ENCODE measurements around the gene JOSD1.

JOSD1 gene

DNA sequence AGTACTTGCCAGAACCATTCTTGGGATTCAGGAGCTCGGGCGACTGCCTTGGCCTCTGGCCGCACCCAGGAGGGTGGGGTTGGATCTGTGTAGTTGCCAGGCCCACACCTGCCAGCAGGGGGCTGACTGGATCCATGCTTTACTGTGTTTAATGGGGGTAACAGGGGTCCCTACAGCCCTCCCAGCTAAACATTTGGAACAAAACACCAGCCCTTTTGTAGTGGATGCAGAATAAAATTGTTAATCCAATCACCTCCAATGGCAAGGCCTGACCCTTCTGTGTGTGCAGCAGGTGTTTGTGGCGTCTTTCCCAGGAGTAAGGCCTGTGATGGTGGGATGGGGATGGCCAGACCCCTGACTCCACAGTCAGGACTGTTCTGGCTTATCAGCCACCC, 32.6 kb upstream of the JOSD1 start:
- no peak for DNase-seq (ENCODE audit: low read depth)

DNA sequence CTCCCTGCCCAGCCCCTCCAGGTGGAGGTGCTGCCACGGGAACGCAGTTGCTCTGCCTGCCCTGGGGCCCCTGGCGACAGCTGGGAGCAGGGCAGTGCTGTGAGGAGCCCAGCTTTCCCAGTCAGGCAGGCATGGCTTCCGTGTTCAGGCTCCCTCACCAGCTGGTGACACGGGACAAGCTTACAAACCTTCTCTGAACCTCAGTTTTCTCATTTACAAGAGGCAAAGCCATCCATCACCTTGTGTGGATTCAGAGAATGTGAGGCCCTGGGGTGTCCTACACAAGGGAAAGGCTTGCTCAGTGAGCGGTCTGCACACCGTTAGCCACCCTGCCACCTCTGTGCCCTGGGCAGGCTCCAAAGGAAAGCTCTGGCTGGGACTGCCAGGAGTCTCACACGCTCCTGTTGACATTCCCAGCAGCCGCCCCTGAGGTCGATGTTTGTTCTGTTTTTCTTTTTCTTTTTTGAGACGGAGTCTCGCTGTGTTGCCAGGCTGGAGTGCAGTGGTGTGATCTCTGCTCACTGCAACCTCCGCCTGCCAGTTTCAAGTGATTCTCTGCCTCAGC, 31.6 kb upstream of the JOSD1 start:
- DNase-seq (ENCODE audit: low read depth) = no peak

DNA sequence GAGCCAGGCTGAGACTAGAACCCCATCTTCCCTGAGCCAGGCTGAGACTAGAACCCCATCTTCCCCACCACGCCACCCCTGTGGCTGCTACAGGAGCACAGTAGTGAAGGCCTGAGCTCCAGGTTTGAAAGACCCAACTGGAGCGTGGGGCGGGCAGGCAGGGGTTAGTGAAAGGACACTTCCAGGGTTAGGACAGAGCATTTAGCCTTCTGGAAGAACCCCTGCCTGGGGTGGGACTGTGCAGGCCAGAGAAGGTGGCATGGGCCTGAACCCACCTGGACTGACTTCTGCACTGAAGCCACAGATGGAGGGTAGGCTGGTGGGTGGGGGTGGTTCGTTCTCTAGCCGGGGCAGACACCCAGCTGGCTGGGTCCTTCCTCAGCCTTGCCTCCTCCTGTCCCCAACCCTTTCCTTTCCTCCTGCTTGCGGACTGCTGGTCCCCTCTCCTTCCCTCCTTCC, 31.0 kb upstream of the JOSD1 start:
- no peak for DNase-seq (ENCODE audit: low read depth)

DNA sequence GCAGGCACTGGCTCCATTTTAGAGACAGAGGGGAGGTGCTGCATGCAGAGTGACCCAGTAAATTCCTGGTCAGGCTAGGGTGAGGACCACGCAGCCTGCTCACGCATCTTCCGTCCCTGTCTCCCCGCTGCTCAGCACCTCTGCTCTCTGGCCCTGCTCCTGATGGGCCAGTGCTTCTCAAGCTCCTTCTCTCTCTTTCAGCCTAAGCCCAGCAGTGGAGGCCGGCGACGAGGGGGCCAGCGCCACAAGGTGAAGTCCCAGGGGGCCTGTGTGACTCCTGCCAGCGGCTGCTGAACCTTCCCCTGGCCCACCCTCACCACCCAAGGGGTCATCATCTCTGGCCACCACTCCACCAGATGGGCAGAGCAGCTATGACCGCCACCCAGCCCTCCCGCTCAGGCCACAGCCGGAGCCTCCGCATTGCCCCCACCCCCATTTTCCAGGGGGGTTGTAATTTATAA, 29.7 kb upstream of the JOSD1 start:
- no peak for DNase-seq (ENCODE audit: low read depth)

DNA sequence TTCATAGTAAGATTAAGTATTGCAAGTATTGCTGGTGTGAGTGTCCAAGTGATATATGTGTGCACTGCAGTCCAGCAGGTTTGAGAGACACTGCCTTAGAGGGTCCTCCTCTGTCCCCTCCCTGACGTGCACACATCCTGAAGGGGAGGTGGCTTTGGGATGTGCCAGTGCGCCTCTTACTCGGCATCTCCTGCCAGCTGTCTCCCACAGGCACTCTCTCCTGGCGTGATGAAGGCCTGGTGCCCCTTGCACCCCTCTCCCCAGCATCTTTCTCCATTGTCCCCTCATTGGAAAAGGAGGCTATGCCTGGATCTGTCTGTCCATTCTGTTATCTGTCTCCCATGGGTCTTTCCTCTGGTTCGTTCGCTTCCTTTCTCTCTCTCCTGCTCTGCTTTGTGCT, 29.2 kb upstream of the JOSD1 start:
- DNase-seq (ENCODE audit: low read depth) = no peak

DNA sequence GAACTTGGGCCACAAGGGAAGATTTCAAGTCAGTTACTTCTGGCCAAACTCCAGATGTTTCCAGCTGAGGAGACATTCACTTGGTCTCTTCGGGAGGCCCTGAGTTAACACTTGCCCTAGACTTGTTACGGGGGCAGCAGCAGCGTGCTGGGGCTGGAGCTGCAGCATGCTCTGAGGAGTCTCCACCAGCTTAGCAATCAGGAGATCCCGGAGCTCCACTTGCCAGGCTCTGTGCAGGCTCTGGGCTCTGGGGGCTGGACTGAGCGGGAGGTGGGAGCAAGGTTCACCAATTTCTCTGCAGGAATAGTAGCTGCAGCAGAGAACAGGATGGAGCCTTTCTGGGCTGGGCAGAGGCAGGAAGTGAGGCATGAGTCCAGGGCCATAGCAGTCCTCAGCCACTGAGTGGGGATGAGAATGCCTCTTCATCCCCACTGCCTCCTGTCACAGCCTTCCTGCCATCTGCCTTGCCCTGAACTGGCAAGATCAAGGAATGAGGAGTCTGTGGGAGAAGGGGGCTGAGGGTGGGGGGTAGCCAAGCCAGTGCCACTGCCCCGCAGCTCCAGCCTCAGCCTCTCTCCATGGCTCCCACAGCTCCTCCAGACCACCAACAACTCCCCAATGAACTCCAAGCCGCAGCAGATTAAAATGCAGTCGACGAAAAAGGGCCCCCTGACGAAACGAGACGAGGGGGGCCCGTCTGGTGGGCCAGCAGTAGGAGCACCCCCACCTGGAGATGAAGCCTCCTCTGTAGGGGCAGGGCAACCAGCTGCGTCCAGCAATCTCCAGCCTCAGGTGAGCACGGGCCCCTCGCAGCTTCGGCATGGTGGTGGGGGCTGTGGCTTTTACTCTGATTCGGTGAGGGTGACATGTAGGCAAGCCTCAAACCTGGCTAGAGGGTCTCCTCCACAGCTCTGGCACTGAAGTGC, 28.4 kb upstream of the JOSD1 start:
- no peak for DNase-seq (ENCODE audit: low read depth)

DNA sequence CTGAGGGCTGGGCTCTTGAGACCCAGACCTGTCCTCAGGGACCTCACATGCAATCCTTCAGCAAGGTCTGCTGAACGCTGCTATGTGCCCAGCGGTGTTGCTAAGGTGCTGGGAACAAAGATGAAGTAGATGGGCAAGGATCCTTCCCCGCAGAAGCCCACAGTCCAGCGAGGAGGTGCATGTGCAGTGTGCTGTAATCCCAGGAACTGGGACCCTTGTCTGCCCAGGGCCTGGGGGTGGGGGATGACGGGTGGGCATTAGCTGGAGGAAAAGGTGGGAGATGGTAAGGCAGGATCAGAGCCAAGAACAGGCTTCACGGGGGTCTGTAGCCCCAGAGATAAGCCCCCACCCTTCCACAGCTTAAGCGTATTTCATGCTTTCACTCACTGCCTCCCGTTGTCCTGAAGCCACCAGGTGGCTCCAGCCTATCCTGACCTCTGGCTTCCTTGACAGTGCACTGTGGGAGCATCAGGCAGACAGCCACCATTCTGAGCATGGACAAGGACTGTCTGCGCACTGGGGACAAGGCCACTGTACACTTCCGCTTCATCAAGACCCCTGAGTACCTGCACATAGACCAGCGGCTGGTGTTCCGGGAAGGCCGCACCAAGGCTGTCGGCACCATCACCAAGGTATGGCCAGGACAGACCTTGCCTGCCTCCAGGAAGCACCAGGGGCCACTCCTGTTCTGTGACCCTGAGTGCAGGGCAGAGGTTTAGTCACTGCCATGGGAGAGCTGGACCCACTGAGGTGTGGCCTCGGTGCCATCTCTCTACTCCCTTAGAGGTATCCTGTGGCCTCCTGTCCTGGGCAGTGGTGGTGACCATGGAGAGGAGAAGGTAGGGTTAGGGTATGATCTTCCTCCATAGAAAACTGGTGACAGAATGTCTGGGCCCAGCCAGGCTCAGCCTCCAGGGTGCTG, 27.0 kb upstream of the JOSD1 start:
- DNase-seq (ENCODE audit: low read depth) = no peak

DNA sequence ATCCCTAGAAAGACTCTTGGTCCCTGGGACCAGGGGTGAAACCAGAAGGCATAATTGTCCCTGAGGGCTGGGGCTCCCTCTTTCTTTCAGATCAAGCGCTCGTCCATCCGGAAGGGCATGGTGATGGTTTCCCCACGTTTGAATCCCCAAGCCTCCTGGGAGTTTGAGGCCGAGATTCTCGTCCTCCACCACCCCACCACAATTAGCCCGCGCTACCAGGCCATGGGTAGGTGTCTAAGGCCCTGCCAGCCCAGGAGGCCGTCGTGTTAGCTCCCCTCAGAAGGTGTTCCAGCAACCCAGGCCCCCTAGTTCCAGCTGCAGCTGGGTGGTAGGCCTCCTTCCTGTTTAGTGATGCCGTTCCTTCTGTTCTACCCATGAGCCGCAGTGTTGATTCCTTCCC, 26.4 kb upstream of the JOSD1 start:
- DNase-seq (ENCODE audit: low read depth) = no peak

DNA sequence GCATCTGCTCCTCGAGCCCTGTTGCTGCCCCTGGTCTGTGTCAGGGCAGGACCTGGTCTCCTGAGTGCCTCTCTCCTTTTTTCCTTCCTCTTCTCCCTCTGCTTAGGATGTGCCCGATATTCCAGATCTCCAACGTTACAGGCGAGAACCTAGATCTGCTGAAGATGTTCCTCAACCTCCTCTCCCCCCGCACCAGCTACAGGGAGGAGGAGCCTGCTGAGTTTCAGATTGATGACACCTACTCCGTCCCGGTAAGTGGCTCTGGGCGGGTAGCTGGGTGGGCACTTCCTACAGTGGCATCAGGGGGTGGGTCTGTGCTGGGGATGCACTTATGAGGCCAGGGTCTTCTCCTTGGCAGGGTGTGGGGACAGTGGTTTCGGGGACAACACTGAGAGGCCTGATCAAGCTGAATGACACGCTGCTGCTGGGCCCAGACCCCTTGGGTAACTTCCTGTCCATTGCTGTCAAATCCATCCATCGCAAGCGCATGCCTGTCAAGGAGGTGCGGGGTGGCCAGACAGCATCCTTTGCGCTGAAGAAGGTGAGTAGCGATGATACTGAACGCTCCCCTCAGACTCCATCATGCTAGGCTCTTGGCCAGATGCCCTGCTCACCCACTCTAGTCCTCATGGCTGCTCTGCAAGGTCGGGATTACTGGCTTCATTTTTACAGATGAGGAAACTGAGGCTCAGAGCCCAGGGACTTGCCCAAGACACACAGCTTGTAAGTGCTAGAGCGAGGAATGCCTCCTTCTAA, 25.3 kb upstream of the JOSD1 start:
- DNase-seq (ENCODE audit: low read depth) = no peak

DNA sequence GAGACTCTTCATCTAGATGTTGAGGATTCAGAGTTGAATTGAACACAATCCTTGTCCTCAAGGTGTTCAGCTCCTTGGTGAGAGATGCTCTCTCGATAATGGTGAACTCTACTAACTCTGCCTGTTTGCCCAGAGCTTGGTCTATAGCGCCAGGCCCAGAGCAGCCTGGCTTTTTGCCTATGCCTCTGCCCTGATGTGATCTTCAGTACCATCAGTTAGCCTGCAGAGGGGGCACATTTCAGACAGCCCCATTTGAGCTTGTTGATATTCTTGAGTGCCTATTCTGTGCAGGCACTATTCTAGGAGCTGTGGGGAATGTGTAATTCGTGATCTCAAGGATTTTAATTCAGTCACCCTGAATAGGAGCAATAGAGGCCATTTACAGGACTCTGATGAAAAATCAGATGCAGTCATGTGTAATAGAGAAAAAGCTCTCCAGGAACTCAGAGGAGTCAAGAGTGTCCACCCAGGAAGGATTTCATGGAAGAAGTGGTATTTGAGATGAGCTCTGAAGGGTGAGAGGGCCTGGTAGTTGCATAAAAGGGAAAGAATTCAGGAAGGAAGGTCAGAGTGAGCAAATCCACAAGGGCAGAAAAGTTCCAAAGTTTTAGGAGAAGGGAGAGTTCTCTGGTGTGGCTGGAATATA, 24.3 kb upstream of the JOSD1 start:
- no peak for DNase-seq (ENCODE audit: low read depth)

DNA sequence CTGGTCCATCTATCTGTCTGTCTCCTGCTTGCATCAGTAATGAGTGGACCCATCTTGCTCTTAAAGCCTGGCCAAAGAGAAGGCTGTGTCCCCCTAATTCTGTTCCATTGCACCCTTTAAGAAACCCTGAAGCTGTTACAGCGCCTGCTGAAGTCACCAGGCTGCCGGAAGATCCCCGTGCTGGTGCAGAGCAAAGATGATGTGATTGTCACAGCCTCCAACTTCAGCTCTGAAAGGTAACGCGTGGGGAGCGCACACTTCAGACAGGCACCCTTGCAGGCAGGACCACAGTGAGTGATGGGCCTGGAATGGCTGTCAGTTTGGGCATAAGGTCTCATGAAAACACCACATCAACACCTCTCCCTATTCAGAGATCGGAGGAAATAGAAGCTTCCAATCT, 23.4 kb upstream of the JOSD1 start:
- DNase-seq (ENCODE audit: low read depth) = no peak

DNA sequence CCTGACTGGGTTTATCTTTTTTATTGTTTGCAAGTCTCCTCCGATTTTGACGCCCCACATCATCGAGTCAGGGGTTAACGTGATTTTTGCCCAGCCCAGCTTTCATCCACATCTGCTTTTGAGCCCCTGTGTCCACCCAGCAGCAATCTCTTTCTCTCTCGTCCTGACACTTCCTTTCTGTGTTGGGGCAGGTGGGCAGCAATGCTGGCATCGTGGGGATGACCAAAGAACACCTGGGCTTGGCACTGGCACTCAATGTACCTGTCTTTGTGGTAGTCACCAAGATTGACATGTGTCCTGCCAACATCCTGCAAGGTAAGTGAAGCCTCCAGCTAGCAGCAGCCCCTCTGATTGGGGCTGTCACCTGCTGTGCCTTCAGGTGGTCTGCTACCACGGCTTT, 20.8 kb upstream of the JOSD1 start:
- no peak for DNase-seq (ENCODE audit: low read depth)

DNA sequence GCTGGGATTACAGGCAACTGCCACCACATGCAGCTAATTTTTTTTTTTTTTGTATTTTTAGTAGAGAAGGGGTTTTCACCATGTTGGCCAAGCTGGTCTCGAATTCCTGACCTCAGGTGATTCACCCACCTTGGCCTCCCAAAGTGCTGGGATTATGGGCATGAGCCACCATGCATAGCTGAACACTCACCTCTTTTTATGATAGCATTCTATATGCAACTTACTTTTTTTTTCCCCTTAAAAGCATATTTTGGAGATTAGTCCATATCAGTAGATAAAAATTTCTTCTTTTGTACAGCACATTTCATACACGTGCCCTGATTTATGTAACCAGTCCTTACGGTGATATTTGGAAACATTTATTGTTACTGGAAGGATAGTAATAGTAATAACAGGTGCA, 19.6 kb upstream of the JOSD1 start:
- no peak for DNase-seq (ENCODE audit: low read depth)

DNA sequence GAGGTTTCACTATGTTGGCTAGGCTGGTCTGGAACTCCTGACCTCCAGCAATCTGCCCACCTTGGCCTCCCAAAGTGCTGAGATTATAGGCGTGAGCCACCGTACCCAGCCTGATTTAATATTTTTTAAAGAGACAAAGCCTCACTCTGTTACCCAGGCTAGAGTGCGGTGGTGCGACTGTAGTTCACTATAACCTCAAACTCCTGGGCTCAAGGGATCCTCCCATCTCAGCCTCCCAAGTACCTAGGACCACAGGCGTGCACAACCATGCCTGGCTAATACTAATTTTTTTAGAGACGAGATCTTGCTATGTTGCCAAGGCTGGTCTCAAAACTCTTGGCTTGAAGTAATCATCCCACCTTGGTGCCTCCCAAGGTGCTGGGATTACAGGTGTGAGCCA, 18.5 kb upstream of the JOSD1 start:
- DNase-seq (ENCODE audit: low read depth) = no peak

DNA sequence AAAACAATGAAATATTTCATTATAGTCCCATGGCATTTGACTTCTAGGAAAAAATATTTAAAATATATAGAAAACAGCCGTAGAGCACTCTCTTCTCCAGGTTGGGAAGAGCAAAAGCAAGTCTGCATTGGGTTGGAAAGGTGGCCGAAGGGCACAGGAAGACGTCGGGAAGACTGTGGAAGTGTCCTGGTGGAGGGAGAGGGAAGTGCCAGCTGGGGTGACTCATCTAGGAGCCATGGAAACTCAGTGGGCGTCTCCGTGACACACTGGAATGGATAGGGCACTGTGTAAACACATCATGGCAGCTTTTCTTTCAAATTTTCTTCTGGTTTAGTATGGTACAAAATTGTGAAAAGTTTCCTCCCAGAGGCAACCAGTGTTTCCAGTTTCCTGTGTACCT, 17.7 kb upstream of the JOSD1 start:
- DNase-seq (ENCODE audit: low read depth) = no peak

DNA sequence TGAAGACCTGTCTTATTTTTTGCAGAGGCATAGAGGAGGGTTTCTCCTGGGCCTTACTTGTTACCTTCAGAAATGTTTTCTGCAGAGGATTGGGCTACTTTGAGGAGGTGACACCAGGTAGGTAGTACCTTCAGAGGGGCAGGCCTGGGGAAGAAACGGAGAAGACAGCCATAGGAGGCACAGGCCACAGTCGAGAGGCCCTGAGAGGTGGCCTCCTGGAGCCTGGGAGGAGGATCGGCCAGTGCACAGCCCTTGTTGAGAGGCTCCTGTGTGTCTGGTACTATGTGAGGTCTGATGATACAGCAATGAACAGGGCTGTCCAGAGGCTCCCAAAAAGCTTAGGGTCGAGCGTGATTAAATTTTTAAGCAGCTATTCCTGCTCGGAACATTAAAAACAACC, 16.5 kb upstream of the JOSD1 start:
- DNase-seq (ENCODE audit: low read depth) = no peak

DNA sequence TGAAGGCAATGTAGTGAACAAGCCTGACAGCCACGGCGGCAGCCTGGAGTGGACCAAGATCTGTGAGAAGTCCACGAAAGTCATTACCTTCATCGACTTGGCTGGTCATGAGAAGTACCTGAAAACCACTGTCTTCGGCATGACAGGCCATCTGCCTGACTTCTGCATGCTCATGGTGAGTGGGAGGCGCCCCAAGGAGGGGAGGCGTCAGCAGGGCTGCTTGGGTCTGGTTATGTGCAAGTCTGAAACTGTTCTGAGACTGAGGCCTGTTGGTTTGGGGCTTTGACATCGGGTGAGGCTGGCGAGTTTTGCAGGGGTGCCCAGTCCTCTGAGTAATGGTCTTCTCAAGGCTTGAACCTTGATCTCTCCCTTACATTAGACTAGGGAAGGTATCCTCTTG, 16.1 kb upstream of the JOSD1 start:
- DNase-seq (ENCODE audit: low read depth) = no peak

DNA sequence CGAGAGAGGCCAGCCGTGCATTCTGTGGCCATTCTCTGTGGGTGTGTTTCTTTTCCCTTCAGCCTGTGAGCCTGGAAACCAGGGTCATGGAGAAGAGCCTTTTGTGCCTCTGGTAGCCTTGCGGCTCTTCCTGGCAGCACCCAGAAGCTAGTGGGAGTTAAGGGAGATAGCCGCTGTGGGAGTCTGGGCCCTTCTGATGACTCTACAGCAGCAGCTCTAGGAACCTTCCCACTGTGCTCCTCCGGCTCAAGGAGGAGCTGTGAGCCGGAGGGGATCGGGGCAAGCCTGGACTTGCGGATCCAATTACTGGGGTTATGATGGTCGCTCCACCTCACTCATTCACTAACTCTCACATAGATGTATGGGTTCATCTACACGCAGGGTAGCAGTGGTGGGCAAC, 15.5 kb upstream of the JOSD1 start:
- no peak for DNase-seq (ENCODE audit: low read depth)

DNA sequence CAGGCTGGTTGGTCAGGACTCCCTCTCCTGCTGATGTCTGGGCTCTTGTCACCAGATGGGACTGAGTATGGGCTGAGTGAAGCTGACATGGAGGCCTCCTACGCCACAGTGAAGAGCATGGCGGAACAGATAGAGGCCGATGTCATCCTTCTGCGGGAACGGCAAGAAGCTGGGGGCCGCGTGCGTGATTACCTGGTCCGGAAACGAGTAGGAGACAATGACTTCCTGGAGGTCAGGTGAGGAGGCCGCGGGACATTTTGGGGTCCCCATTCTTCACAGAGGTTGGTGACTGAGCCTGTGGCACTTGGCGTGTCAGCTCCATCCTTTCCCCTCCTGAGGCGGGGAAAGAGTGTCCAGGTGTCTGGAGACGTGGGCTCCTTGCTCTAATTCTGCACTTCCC, 15.1 kb upstream of the JOSD1 start:
- DNase-seq (ENCODE audit: low read depth) = no peak

DNA sequence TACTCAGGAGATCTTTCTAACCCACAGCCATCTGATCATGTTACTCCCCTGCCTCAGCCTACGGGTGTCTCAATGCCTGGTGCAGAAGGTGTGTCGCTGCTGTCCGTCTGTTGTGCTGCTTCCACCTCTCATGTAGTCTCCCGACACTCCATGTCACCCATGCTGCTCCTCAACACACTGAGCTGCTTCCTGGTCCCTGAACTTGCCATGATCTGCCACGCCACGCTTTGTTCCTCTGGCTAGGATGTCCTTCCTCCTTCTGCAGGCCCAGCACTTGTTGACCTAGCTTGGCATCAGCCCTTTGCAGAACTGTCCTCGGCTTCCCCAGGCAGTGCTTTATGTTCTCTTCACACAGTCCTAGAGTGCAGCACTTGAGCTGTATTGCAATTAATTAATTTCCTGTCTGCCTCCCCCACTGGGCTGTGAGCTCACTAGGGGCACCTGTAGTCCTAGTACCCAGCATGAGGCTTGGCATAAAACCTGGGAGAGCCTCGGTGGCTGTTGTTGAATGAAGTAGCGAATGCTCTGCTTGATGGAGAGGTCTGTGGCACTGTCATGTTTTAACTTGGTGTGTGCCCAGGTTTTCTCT, 14.5 kb upstream of the JOSD1 start:
- no peak for DNase-seq (ENCODE audit: low read depth)

DNA sequence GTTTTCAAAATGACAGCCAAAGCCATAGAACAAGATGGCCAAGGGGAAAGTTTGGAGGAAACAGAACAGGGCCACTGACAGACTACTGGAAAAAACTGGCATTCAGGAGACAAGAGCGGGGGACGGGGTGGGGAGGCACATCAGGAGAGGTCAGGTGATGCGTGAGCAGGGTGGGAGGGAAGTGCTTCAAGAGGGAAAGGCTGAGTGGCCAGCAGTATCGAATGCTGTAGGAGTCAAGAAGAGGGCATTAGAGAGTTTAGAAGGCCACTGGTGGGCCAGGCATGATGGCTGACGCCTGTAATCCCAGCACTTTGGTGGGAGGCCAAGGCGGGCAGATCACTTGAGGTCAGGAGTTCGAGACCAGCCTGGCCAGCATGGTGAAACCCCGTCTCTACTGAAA, 13.2 kb upstream of the JOSD1 start:
- DNase-seq (ENCODE audit: low read depth) = no peak

Measured in GM04503 (cell line).